NCI-H187 treated with DMSO at 0.1 percent for 48 hours (cell line): ENCODE data around the gene MMD2.

Source experiments
- DNase-seq: peaks from one replicate; lab custom pipeline; 2025; lab: John Stamatoyannopoulos, UW

The MMD2 gene

DNA sequence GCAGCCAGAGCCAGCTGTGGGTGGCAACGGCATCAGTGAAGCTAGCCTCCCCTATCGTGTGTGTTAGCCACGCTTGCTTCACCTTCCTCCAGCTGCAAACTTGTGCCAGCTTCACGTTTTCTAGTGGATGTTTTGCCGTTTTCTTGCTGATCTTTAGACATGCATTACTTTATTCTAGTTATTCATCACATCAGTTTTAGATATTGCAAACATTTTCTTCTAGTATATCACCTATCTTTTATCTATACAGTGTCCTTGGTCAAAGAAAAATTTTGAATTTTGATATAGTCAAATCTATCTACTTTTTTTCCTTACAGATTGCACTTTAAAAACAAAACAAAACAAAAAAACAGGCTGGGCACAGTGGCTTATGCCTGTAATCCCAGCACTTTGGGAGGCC, 90.5 kb downstream of the MMD2 start:
- DNase-seq = no peak

DNA sequence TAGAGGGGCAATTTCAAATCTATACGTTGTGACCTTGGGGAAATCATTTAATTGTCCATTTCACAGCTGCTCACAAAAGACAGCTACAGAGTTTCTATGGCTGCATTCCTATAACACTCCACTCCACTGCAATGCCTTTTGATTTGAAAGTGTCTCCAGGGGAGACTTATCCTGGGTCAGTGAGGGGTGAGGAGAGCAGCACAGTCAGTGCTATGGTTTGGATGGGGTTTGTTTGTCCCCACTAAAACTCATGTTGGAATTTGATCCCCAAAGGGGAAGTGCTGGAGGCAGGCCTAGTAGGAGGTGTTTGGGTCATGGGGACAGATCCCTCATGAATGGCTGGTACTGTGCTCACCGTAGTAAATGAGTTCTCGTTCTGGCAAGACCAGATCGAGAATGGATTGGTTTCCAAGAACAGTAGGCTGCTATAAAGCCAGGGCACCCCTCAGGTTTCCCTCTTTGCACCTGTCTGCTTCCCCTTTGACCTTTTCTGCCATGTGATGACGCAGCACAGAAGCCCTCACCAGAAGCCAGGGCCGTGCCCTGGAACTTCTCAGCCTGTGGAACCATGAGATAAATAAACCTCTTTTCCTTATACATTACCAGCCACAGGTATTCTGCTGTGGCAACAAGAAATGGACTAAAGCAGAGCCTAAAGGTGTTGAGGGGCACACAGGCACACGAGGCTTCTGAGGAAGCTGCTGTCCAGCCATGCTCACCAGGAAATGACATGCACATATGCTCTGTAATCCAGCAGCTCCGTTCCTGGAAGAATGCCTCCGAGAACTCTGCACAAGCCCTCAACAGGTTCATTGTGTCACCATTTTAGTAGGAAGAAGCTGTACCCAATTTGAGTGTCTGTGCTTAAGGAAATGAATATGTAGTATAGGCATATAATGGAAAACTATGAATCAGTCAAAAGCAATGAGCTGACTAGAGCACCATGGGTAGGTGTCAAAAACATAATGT, 92.2 kb downstream of the MMD2 start:
- no peak for DNase-seq

GRCh38 chr7:4862156-4862555, 96.8 kb downstream of the MMD2 start:
- DNase-seq = no peak

DNA sequence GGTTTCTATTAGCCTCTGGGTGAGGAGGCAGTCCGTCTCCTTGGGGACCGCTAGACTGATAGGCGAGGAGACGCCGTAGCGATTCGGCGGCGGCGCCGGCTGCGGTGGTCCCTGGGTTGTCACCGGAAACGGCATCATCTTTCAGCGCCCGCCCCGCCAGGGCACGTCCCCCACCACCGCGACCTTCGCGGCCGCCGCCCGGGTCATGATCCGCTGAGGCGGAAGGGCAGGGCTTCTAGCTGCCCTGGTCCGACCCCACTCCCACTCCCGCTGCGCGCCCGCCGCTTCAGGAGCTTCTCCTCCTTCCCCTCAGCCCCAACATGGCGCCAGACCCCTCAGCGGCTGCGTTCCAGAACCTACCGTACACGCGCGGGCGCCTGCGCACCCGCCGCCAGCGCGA, 97.3 kb downstream of the MMD2 start, which contains the start of gene PAPOLB:
PAPOLB (minus strand) TSS at position 358 of the 400 bp plus-strand sequence; CDS start at position 138, 220 bp downstream.
- DNase-seq = no peak

- no peak for DNase-seq
These were observed 97.8 kb downstream of the MMD2 start for GRCh38 chr7:4861227-4861626.

DNA sequence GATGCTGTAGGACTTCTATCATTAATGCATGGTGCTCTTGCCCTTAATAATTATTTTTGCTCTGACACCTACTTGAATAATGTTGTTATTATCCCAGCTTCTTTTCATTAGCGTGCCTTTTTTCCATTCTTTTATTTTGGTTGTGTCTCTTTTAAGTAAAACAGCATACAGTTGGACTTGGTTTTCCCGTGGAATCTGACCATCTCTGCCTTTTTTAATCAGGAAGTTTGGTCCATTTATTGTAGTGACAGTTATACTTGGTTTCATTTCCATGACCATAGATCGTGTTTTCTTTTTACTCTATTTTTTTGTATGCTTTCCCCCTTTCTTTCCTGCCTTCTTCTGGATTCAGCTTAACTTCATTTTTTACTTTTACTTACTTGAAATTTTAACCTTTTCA, 101.8 kb downstream of the MMD2 start:
- DNase-seq = no peak

- DNase-seq = no peak
These were observed 102.5 kb downstream of the MMD2 start for GRCh38 chr7:4856336-4857057.
